GM04503 (cell line): ENCODE results near the gene FRG1.
"Not testable (repeated sequence)": the region's sequence is repeated elsewhere in the genome, so short reads cannot be mapped to it uniquely, and the experiment has no call there.

Experiments
- DNase-seq: peaks from one replicate; pipeline ENCODE4 v3.0.0-alpha.2; 2012; ENCODE audit warnings: low read depth

The FRG1 gene

DNA sequence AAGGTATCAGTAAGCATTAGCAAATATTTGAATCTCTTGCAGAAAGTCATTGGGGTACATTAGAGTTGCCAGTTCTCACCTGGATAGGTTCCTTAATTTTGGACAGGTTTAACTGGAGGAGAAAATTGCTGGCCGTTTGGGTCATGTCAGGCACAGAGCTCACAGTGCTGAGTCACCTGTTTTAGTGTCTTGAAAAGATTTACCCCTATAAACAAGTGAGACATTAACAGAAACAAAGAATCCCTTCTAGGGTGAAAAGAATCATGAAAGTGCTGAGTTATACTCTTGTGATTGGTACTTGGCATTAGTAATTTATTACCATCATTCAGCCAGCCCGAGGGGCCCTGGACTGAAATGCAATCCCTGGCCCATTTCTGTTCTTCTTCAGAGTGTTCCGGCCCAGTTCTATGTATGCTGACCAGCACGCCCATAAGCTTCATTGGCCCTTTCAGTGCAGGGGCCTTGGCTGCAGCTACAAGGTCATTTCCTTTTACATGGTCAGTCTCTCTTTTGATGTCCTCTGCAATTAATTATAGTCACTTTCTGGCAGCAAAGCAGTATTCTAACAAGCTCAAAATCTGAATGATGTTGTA lies 45.1 kb downstream of the FRG1 start:
- not testable (repeated sequence) for DNase-seq

DNA sequence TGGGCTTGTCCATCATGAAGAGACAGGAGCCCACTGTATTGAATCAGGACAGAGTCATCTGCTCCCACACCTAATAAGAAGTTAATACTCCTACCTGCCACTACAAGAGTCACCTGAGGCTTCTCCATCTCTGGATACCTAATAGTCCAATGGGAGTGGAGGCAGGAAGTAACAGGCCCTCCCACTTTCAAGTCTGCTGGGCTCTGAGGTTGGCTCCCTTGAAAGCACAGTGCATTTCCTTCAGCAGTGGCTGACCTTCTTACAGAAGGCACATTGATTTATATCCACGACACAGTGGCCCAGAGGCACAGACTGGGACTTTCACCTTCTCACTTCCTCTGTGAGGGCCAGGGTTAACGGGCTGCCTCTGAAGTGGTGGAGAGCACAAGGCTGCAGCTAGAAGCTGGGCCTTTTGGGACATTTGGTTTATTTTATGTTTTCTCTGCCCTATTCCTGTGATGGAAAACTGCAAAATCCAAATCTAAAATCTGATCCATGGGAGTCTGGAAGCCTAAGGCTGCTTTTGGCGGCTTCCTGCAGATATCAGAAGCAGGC lies 48.3 kb downstream of the FRG1 start:
- DNase-seq = no peak

DNA sequence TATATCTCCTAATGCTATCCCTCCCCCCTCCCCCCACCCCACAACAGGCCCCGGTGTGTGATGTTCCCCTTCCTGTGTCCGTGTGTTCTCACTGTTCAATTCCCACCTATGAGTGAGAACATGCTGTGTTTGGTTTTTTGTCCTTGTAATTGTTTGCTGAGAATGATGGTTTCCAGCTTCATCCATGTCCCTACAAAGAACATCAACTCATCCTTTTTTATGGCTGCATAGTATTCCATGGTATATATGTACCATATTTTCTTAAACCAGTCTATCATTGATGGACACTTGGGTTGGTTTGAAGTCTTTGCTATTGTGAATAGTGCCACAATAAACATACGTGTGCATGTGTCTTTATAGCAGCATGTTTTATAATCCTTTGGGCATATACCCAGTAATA lies 49.3 kb downstream of the FRG1 start:
- DNase-seq = not testable (repeated sequence)
